ENCODE results near the gene SLC7A1. TPM values are rescaled to one million over a fixed set of nuclear protein-coding genes. Genes with fewer than 3 reads are reported as not detected.

The SLC7A1 gene
- total RNA-seq, 2 experiments from 2014 or later, result 11.3 to 12.3 TPM

- POLR2A ChIA-PET, result no interaction called here
- H3K4me1 Mint-ChIP-seq (ENCODE audit: low read depth), result peaks cover 7% of the 10 kb centered on the region
- intact Hi-C loops (cut with DNase I, micrococcal nuclease), result no loop called here
- Histone ChIP-seq H3K4me1 (ENCODE audit: insufficient read depth, low read length) (peaks cover 4% of the 10 kb centered on the region), H3K36me3 (ENCODE audit: insufficient read depth, low read length) (no peaks in the 10 kb centered on the region), H3K9me3 (ENCODE audit: control insufficient read depth in 1 of 2, insufficient read depth in 1 of 2, low read length in 2 of 2) (no peaks in the 10 kb centered on the region), H3K27me3 (ENCODE audit: control insufficient read depth in 1 of 2, insufficient read depth in 2 of 2, low read length in 2 of 2) (peaks cover 5 to 14% of the 10 kb centered on the region in 2 experiments), H3K27ac (ENCODE audit: low read depth in 1 of 2, low read length in 2 of 2) (no peak overlapping the region), H3K4me3 (ENCODE audit: low read length) (no peak overlapping the region)
- ATAC-seq (ENCODE audit: poor library complexity), result no peak
- TF ChIP-seq CTCF (IDR thresholded peaks at IDR 0.05), result no peak
- H3K9me3 Mint-ChIP-seq, result no peaks in the 10 kb centered on the region
- H3K27me3 Mint-ChIP-seq, result peaks cover 55% of the 10 kb centered on the region
- no peak overlapping the region for H3K4me3 Mint-ChIP-seq
- no peaks in the 10 kb centered on the region for H3K36me3 Mint-ChIP-seq (ENCODE audit: low read depth)
- no peak overlapping the region for H3K27ac Mint-ChIP-seq
- CTCF ChIA-PET, result interaction anchor here (0.8 kb wide), 1 partner anchor 9 kb away, joined by 3 read pairs; no protein-coding TSS in a partner anchor
- DNase-seq, result no peak
Measured at GRCh38 chr13:29498426-29499040, 97.0 kb downstream of the SLC7A1 start.

GRCh38 chr13:29497137-29497654, 98.3 kb downstream of the SLC7A1 start:
- Mint-ChIP-seq H3K4me1 (ENCODE audit: low read depth) (peaks cover 7% of the 10 kb centered on the region), H3K4me3 (no peak overlapping the region), H3K9me3 (no peaks in the 10 kb centered on the region), H3K27me3 (peaks cover 47% of the 10 kb centered on the region), H3K27ac (no peak overlapping the region), H3K36me3 (ENCODE audit: low read depth) (no peaks in the 10 kb centered on the region)
- Histone ChIP-seq H3K27ac (ENCODE audit: low read depth in 1 of 2, low read length in 2 of 2) (no peak overlapping the region), H3K36me3 (ENCODE audit: insufficient read depth, low read length) (no peaks in the 10 kb centered on the region), H3K9me3 (ENCODE audit: control insufficient read depth in 1 of 2, insufficient read depth in 1 of 2, low read length in 2 of 2) (no peaks in the 10 kb centered on the region), H3K4me1 (ENCODE audit: insufficient read depth, low read length) (no peaks in the 10 kb centered on the region), H3K27me3 (ENCODE audit: control insufficient read depth in 1 of 2, insufficient read depth in 2 of 2, low read length in 2 of 2) (peaks cover 5 to 11% of the 10 kb centered on the region in 2 experiments), H3K4me3 (ENCODE audit: low read length) (no peak overlapping the region)
- TF ChIP-seq CTCF (IDR thresholded peaks at IDR 0.05), result no peak
- POLR2A ChIA-PET, result no interaction called here
- no peak for ATAC-seq (ENCODE audit: poor library complexity)
- DNase-seq, result no peak
- intact Hi-C loops (cut with DNase I, micrococcal nuclease), result no loop called here
- CTCF ChIA-PET, result no interaction called here

GRCh38 chr13:29496241-29496712, 99.2 kb downstream of the SLC7A1 start:
- POLR2A ChIA-PET, result no interaction called here
- CTCF ChIA-PET, result no interaction called here
- no peak overlapping the region for H3K4me3 ChIP-seq (ENCODE audit: low read length)
- Mint-ChIP-seq H3K27ac (no peak overlapping the region), H3K4me1 (ENCODE audit: low read depth) (peaks cover 7% of the 10 kb centered on the region), H3K27me3 (peaks cover 40% of the 10 kb centered on the region), H3K4me3 (no peak overlapping the region), H3K9me3 (no peaks in the 10 kb centered on the region), H3K36me3 (ENCODE audit: low read depth) (no peaks in the 10 kb centered on the region)
- ATAC-seq (ENCODE audit: poor library complexity), result no peak
- peaks cover 5 to 11% of the 10 kb centered on the region in 2 experiments for H3K27me3 ChIP-seq (ENCODE audit: control insufficient read depth in 1 of 2, insufficient read depth in 2 of 2, low read length in 2 of 2)
- H3K4me1 ChIP-seq (ENCODE audit: insufficient read depth, low read length), result no peaks in the 10 kb centered on the region
- TF ChIP-seq CTCF (IDR thresholded peaks at IDR 0.05), result no peak
- intact Hi-C loops (cut with DNase I, micrococcal nuclease), result no loop called here
- H3K9me3 ChIP-seq (ENCODE audit: control insufficient read depth in 1 of 2, insufficient read depth in 1 of 2, low read length in 2 of 2), result no peaks in the 10 kb centered on the region
- H3K27ac ChIP-seq (ENCODE audit: low read depth in 1 of 2, low read length in 2 of 2), result no peak overlapping the region
- DNase-seq, result peak in 1 of 14 experiments; percentile 37
- H3K36me3 ChIP-seq (ENCODE audit: insufficient read depth, low read length), result no peaks in the 10 kb centered on the region

Data from CD4-positive, alpha-beta T cell (primary cell).